Measurements from ENCODE around the gene KCNH1.

Gene KCNH1

DNA sequence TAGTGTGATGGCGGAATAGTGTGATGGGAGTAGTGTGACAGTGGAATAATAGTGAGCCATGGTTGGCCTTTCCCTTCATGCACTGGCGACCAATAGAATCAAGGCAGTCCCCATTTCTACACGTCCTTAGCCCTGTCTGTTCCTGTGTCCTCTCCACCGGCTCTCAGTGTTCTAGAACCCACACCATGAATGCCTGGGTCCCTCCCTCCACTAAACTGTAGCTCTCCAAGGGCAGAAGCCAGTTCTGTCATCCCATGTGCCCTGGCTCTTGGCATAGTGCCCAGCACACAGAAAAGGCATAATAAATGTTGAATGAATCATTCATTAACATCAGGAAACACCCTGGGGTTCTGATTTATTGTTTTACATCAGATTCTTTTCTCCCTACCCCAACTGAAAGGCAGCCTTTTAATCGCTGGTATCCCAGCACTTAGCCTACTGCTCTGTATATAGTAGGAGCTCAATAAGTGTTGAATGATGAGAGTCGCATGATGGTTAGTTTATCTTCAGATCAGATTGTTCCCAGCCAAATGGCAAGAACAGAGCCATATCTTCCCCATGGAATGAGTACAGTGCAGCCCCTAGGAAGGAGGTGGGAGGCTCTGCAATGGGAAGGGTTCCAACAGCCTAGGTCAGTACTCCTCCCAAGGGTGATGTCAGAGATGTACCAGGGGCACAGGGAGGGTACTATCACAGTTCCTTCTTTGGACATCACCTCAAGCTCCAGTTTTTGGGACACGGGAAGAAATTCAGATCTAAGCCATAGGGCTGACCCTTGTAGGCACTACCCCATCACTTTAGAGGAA, 479.6 kb downstream of the KCNH1 start:
- DNase-seq = peak in 1 of 58 donors; percentile 20

DNA sequence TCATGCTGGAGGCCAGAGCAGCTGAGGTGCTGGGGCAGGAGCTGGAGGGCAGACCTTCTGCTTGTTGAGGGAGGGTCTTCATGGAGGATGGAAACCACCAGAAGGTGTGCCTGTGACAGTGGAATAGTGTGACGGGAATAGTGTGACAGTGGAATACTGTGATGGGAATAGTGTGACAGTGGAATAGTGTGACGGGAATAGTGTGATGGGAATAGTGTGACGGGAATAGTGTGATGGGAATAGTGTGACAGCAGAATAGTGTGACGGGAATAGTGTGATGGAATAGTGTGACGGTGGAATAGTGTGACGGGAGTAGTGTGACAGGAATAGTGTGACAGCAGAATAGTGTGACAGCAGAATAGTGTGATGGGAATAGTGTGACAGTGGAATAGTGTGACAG, 480.2 kb downstream of the KCNH1 start:
- DNase-seq = peak in 2 of 58 donors; percentile 6 to 17

DNA sequence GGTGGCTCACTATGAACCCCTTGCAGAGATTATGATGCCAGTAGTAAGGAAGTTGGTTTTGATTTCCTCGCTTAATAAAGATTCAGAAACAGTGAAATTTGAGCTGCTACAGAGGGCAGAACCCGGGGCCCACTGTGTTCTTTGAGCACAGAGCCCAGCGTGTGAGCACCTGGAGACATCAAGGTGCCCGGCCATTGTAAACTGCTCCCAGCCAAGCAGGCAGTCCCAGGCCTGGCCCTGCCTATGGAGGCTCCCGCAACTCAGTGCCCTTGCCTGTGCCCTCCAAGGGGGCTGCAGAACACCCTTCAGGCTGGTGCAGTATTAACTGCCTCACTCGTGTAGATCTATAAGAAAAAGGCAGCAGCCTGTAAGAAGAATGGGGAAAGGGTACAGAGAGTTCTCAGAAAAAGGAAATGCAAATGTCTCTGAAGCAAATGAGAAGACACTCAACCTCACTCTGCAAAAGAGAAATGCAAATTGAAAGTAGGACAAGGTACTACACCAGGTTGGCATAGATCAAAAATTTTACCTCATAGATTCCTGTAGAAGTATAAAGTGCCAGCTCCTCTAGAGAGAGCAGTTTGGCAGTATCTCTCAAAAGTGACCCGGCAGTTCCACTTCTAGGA, 481.5 kb downstream of the KCNH1 start:
- no peak for DNase-seq

DNA sequence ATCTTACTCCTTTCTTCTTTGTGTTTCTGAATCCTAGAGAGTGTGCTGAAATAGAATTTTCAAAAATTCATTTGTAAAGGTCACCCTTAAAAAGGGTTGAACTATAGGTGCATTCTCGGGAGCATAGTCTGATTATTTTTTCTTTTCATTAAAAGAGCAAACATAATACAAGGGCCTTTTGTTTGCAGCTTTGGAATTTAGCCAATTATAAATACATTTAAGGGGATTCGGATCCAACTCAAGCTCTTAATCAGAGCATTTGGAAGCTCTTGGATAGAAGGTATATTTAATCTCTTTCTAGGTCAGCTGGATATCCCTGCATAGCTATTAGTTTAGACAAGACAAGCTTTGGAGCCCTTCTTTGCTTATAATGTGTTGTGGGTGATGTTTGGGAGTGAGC, 483.5 kb downstream of the KCNH1 start:
- DNase-seq = no peak

DNA sequence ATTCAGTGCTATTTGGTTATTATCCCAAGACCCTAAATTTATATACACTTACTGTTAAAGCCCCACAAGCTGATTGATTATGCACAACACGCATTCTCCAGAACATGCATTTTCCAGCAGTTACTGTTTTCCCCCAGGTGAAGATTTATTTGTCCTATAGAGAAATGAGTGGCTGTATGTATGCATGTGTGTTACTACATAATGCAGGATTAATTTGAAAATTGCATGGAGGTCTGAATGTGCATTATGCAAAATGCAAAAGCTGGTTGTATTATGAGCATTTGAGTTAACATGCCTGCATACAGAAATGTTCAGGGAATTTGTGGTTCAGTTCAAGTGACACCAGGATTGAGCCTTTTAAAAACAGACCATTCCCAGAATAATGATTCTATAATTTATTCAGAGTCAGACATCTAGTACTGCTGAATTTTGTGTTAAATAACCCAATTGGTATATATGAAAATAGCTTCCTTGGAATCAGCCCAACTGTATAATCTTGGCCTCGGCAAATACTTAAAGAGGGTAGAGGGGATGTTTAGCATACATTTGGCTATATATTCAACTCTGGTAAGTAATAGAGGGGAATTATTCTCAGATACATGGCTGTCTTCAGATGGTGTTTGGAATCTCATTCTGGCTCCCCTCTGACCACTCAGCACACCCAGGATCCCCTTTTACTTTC, 485.2 kb downstream of the KCNH1 start:
- no peak for DNase-seq

DNA sequence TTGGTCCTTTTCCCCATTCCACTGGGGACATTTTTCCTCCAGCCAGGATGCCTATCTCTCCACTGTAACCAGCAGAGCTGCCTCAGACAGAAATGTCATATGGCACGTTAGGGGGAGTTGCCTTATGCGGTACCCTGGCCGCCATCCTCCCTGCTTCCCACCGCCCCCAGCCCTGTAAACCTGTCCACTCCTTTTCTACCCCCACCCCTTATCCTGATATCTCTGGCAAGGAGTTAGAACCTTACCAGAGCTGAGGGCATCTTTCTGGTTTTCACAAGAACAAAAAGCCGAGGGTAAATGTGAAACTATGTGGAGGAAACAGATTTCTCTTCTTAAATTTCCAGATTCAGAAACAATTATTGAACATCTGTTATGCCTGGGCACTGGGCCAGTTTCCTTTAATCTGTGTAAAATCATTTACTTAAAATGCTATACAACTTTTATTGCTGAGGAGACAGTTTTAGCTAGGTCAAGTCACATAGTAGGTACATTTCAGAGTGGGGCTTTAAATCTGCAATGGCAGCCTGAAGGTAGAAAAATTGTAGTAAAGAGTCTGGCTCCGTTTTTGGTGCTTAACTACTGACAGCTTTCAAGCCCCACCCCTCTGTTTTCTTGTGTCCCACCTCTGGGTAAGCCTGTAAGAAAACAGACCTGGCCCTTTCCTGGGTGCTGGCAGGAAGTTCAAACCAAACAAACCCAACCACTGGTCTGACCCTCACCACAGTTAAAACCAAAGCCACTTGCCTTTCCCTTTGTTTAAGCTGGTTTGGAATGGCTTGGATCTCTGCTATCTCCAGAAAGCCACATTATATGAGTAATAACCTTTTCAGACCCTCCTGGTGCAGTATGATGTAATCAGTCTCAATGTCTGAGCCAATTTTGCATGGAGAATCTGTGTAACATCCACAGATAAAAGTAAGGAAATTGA, 486.3 kb downstream of the KCNH1 start:
- DNase-seq = no peak

DNA sequence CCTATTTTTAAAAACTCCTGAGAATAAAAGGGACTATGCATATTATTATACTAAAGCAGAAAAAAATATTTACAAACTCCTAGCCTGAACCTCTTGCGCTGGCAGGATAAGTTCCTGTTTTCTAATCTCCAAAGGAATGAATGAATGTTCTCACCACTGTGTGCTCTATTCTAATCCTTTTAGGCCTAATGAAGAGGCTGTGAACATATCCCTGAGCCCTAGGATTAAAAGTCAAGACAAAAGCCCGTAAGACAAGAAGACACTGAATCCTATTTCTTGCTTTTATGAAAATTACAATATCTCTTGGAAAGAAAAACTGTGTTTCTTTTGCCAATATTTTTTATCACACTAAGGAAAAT, 487.7 kb downstream of the KCNH1 start:
- no peak for DNase-seq

DNA sequence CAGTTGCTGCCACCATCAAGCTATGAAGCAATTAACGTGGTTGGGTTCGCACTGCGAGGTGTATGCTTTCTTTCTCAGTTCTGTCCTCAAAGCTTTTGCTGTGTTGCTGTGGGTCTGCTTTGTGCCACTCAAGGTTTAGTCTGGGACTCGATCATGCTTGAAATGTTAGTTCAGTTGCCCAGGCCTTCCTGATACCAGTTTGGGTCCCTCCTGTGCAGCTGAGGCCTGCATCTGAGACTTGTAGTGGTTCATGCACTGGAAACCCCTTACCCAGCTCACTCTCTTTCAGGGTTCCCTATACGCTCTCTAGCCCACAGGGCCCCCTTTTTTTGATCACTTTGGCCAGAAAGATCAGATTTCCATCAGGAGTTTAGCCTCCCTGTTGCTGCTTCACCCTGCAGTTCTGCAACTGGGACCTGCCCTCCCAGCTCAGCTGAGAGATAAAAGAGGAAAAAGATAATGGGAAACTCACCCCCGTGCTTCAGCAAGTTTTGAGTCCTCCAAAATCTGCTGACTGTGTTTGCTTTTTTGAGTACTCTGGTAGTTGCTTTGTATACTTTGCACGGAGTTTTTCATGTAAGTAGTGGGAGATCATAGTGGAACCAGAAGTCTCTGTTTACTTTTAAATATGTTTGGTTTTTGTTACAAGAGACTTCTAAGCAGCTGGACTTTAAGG, 488.2 kb downstream of the KCNH1 start:
- DNase-seq = no peak

DNA sequence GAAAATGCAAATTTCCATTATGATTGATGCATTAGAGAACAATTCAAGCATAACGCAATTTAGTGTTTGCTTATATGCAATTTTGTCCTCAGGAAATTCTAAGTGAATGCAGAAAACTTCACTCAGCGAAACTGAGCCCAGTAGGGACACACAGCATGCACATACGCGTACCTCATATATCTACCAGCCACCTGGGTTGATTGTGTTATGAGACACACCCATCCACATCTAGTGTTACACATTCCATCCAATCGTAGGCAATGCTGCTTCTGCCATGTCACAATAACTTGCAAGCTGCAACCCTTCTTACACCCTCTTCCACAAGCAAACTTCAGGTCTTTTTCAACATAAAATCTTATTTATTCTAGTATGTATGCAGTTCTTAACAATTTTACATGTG, 492.4 kb downstream of the KCNH1 start:
- no peak for DNase-seq

DNA sequence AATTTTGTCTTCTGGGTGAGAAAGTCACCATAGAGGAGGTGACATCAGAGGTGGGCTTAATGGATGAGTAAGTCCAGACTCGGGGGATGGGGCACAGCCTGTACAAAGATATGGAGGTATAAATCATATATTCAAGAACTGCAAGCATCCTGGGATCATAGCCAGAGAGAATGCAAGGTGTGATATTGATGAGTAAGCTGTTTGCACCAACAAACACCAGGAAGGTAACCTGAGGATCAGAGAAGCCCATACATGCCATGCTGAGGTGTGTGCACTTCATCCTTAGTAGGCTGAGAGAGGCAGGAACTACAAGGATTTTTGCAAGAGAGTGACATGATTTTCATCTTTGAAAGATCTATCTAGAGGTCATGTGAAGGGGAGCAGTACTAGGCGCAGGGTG, 498.8 kb downstream of the KCNH1 start:
- DNase-seq = no peak

DNA sequence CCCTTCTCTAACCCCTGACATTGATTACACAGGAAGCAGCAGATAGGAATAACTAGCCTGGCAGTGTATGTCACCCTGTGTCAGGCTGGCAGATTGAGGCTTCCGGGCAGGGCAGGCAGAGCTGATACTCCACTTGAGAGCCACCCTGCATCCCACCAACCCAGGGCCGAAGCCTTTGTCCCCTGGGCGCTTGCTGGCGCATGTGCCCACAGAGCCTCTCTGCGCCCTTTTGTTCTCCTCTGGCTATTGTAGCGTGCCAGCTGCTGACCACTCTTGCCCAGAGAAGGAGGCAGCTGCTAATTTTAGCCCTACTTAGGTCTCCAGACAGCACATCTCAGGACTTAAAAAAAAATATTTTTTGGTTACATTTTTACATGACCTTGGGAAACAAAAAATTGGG, 500.3 kb downstream of the KCNH1 start:
- peak in 26 of 58 donors; percentile 13 to 75 (median 38) for DNase-seq

DNA sequence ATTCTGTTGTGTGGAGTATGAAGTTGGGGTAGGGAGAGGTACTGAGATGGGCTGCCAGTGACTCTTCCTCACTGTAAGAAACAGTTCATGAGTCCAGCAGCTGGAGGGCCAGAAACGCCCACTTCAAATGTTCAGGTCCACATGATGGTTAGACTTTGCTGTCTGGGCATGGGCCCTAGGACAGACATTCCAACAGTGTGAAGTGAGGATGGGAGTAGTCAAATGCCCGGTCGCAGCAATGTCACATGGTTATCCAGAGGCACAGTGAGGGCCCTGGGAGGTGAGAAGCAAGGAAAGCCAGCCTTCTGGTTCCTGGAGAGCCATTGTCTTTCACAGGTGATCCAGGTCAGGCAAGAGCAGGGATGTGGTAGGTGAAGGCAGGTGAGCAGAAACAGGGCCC, 500.8 kb downstream of the KCNH1 start:
- no peak for DNase-seq

DNA sequence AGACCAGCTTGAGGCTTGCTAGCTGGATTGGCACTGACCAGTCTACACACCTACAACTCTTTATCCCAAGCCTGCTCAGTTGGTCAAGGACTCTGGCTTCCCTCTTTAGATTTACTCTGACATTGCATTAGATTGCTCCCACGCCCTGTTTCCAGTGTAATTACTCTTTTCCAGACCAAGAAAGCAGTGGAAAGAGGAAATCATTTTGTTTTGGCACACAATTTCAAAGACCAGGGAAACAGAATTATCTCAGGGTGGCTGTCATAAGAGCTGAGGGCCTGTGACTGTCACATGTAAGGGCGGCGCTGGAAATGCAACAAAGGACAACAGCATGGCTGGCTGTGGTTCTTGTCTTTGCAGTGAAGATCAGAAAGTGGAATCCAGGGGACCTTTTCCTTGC, 502.5 kb downstream of the KCNH1 start:
- peak in 7 of 58 donors; percentile 5 to 38 (median 17) for DNase-seq

DNA sequence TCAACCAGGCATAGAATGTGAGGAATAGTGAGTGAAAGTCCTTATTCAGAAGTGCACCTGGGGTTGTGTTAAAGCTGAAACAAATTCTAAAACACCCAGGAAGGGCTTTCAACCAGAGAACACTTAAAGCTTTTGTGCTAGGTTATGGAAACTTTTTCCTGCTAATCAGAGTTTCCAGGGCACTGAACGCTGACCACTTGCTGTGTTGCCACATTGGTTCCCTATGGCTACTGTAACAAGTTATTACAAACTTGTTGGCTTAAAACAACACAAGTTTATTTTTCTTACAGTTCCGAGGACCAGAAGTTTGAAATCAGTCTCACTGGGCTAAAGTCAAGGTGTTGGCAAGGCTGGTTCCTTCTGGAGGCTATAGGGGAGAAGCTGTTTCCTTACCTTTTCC, 504.7 kb downstream of the KCNH1 start:
- no peak for DNase-seq

DNA sequence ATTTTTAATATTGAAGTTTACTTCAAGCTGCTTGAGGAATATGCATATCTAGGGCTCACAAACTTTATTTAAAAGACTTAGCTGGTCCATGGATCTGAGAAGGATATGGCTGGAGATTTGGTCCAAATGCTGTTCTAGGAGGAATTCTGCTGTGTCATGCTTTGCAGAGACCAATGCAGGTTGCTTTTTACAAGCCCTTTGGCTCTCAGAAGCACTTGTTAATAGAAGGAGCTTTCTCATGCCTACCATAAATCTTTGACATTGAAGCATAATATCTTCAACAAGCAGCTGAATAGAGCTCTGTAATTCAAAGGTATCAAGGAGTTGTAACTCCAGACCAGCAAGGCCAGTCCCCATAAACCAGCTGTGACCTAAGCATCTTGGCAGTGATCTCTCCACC, 506.2 kb downstream of the KCNH1 start:
- DNase-seq = no peak
